ENCODE data around the gene SPATA6.

Gene SPATA6

GRCh38 chr1:48254254-48254653 lies 217.8 kb downstream of the SPATA6 start:
- no peak for DNase-seq (ENCODE audit: low read depth in 2 of 2)
- no peak for TF ChIP-seq CTCF (IDR thresholded peaks at IDR 0.05; ENCODE audit: low read depth, low read length)
- no peak overlapping the region for H3K4me3 ChIP-seq (replicated peaks in 1 of 2; ENCODE audit: low read depth in 2 of 2, low read length in 2 of 2)

- TF ChIP-seq CTCF (IDR thresholded peaks at IDR 0.05; ENCODE audit: low read depth, low read length), result no peak
- no peak for DNase-seq (ENCODE audit: low read depth in 2 of 2)
- H3K4me3 ChIP-seq (replicated peaks in 1 of 2; ENCODE audit: low read depth in 2 of 2, low read length in 2 of 2), result no peak overlapping the region
Measured at GRCh38 chr1:48251821-48252220, 220.2 kb downstream of the SPATA6 start.

- no peak for TF ChIP-seq CTCF (IDR thresholded peaks at IDR 0.05; ENCODE audit: low read depth, low read length)
- no peak overlapping the region for H3K4me3 ChIP-seq (replicated peaks in 1 of 2; ENCODE audit: low read depth in 2 of 2, low read length in 2 of 2)
- DNase-seq (ENCODE audit: low read depth in 2 of 2), result no peak
Measured at GRCh38 chr1:48251323-48251722, 220.7 kb downstream of the SPATA6 start.

- no peak for DNase-seq (ENCODE audit: low read depth in 2 of 2)
- TF ChIP-seq CTCF (IDR thresholded peaks at IDR 0.05; ENCODE audit: low read depth, low read length), result no peak
- H3K4me3 ChIP-seq (replicated peaks in 1 of 2; ENCODE audit: low read depth in 2 of 2, low read length in 2 of 2), result no peak overlapping the region
Measured at GRCh38 chr1:48250572-48250971, 221.4 kb downstream of the SPATA6 start.

GRCh38 chr1:48249868-48250267 lies 222.1 kb downstream of the SPATA6 start:
- no peak for DNase-seq (ENCODE audit: low read depth in 2 of 2)
- no peak overlapping the region for H3K4me3 ChIP-seq (replicated peaks in 1 of 2; ENCODE audit: low read depth in 2 of 2, low read length in 2 of 2)
- no peak for TF ChIP-seq CTCF (IDR thresholded peaks at IDR 0.05; ENCODE audit: low read depth, low read length)

GRCh38 chr1:48248356-48248755 lies 223.6 kb downstream of the SPATA6 start:
- no peak for TF ChIP-seq CTCF (IDR thresholded peaks at IDR 0.05; ENCODE audit: low read depth, low read length)
- DNase-seq (ENCODE audit: low read depth in 2 of 2), result no peak
- no peak overlapping the region for H3K4me3 ChIP-seq (replicated peaks in 1 of 2; ENCODE audit: low read depth in 2 of 2, low read length in 2 of 2)

GRCh38 chr1:48246727-48247126 lies 225.3 kb downstream of the SPATA6 start:
- no peak overlapping the region for H3K4me3 ChIP-seq (replicated peaks in 1 of 2; ENCODE audit: low read depth in 2 of 2, low read length in 2 of 2)
- TF ChIP-seq CTCF (IDR thresholded peaks at IDR 0.05; ENCODE audit: low read depth, low read length), result no peak
- DNase-seq (ENCODE audit: low read depth in 2 of 2), result no peak

Measured in cardiac fibroblast (primary cell).